AML-193 (cell line): ENCODE measurements around the gene POLQ.
"Not testable (repeated sequence)": the region's sequence is repeated elsewhere in the genome, so short reads cannot be mapped to it uniquely, and the experiment has no call there.

Experiments used
- DNase-seq, 2 experiments: peaks; one replicate each; lab custom pipeline; 2025; lab: John Stamatoyannopoulos, UW

The POLQ gene

GRCh38 chr3:121508389-121508788 is 37.4 kb downstream of the POLQ start:
- DNase-seq, result no peak

- no peak for DNase-seq
Observed at GRCh38 chr3:121505256-121505655, 40.5 kb downstream of the POLQ start.

GRCh38 chr3:121504618-121505017 is 41.2 kb downstream of the POLQ start:
- DNase-seq, result no peak

DNA sequence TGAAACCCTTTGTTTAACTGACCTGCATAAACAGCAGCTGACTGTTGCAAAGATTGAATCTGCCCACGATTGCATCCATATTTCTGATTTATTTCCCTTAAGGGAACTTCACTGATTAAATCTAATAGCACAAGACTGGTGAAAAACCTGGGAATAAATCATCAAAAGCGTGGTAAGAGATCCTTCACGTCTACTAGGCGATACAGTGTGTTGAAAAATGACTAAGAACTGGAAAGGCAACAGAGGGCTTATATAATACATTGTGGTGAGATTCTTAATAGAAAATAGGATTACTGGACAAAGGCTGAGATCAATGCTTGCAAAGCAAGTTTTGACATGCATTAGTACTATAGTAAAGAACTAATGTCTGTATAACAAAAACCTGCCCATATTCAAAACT is 49.0 kb downstream of the POLQ start:
- DNase-seq, result no peak

DNA sequence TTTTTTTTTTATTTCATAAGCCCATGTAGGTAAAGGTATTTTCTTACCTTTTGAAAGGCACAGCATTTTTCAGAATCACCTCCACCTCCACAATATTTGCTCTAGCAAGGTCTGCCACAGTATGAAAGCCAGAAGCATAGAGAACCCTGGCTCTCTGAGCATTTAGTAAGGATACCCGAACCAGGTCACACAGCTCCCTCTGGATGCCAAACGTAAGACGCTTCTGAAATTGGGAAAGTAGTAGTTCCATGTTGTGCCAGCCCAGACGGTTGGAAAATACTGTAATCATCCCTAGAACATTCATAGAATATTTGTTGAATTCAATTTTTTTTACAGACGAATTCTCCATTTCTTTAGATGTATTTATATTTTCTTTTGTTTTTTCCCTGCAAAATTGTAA is 52.4 kb downstream of the POLQ start:
- no peak for DNase-seq

DNA sequence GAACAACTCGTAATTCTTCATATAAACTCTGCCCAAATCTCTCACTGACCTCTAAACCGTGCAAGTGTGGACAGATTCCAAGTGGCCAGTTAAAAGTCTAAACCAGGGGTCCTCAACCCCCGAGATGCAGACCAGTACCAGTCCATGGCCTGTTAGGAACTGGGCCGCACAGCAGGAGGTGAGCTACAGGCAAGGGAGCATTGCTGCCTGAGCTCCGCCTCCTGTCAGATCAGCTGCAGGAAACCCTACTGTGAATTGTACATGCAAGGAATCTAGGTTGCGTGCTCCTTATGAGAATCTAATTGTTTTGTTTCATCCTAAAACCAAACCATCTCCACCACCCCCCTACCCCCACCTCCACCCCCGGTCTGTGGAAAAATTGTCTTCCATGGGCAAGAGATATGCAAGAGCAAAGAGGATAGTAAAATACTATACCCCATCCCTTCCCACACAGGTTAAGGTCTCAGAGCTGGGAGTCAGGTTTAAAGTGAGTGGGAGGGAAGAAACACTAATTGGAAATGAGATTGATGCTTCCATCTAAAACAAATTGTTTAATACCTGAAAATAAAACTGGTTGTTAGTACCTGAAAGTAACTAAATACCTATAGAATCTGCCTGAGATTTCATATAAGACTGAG is 54.0 kb downstream of the POLQ start:
- DNase-seq, result no peak

DNA sequence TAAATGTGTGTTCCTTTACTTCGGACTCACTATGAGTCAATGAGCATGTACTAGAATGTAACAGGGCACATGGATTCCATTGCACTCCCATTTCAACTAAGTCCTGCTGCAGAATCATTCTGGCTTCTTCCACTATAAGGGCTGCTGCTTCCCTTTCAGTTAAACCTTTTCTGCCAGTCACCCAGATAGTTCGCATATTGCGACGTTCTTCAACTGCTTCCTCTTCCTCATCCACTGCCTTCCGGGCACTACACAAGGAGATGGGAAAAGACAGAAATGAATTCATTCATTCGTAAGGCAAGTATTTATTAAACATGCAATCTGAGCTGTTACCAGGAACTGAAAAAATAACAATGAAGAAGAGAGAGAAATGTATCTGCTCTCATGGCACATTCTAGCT is 55.6 kb downstream of the POLQ start:
- peak; percentile 59 to 61 for DNase-seq

- DNase-seq, result no peak
Observed at GRCh38 chr3:121488628-121489027, 57.2 kb downstream of the POLQ start.

- no peak for DNase-seq
Observed at GRCh38 chr3:121483290-121483689, 62.5 kb downstream of the POLQ start.

DNA sequence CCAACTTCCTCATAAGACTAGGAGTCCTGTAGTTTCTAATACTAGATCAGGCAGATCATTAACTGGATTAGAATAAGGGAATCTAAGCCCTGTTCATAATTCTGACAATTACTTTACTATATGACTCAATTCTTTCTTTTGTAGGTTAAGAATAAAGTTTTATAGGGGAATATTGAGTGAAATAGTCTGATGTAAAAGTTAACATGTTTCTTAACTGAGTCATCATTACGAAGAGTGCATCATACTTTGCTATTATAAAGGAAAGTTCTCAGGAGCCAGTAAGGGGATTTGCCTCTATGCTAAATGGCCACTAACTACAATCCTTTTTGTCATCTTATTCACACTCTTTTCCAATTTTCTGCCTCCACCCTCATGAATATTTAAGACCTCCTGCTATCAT is 63.1 kb downstream of the POLQ start:
- no peak for DNase-seq

- no peak for DNase-seq
Observed at GRCh38 chr3:121481106-121481880, 64.5 kb downstream of the POLQ start.

DNA sequence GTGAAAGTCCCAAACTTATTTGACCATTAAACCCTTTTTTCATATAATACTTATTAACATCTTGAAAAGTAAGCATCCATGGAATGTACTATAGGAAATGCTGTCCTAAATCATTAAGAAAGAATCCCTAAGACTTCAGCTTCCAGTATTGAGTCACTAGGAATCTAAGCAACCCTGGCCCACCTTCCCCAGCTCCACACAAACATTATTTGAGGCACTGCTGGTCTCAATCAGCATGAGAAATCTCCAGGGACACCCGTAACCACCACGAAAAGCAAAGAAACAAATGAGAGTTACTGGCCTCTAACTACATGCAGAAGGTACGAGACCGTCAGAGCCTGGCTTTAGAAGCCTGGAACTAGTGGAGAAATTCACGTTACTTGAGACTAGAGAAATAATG is 68.2 kb downstream of the POLQ start:
- DNase-seq, result no peak

DNA sequence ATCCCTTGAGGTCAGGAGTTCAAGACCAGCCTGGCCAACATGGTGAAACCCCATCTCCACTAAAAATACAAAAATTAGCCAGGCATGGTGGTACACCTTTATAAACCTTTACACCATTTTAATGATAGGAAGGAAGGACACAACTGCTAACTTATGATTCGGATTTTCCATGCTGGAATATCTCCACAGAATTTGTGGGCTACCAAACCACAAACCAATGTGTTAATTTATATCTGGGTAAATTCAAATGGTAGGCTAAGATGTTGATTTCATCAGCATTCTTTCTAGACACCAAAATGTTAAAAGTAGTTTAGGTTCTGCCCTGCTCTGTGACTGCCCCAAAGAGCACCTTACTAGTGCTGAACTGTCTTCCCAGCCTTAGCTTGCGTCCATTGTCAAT is 72.8 kb downstream of the POLQ start:
- DNase-seq, result no peak

DNA sequence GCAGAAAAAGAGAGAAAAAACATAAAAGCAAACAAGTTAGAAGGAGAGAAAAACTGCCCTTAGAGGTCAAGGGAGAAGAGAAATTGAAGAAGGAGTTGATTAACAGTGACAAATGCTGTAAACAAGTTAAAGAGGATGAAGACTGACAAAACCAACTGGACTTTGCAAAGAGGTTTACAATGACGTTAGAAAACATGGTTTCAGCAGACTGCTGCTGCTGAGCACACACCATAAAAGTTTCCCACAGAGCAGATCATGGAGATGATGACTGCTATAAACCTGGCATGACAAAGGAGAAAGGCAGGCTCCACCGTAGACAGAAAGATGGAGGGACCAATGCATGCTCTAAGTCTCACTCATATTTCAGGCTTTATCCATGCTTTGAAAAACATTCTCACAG is 78.7 kb downstream of the POLQ start:
- DNase-seq, result no peak

- no peak for DNase-seq
Observed at GRCh38 chr3:121463745-121464144, 82.0 kb downstream of the POLQ start.

DNA sequence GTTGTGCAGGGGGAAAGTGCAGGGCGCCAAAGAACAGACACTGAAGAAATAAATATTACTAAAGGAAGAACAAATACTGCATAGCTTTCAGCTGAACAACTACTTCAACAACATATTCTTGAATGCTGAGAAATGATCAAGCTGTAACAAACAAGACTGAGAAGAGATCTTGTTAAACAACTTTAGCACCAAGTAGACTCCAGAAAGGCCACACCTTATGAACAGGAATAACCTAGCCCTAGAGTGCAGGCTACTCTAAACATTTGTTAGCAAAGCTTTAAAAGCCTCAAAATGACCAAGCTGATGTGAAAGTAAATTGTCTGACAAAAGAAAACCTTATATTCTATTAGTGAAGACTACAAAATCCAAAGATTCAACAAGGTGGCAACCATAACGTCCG is 83.2 kb downstream of the POLQ start:
- DNase-seq, result no peak

- DNase-seq, result not testable (repeated sequence)
Observed at GRCh38 chr3:121451752-121452151, 94.0 kb downstream of the POLQ start.

- no peak for DNase-seq
Observed at GRCh38 chr3:121443456-121443855, 102.3 kb downstream of the POLQ start.

- no peak for DNase-seq
Observed at GRCh38 chr3:121436641-121437040, 109.1 kb downstream of the POLQ start.

DNA sequence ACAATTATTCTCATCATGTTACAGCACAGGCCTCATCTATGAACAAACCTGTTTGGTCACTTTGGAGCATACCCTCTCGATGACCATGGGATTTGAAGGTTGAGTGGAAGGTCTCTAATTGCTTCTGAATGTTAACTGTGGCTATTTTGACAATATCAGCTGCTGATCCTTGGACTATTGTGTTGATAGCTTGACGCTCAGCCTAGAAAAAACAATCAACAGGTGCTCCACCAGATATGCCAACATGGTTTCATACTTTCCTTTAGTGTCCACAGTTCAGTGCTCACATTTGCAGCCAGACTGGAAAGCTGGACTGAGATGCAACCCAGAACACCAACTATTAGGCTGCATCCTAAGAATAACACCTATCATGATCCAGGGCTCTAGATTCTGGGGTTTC is 109.7 kb downstream of the POLQ start:
- DNase-seq, result no peak

DNA sequence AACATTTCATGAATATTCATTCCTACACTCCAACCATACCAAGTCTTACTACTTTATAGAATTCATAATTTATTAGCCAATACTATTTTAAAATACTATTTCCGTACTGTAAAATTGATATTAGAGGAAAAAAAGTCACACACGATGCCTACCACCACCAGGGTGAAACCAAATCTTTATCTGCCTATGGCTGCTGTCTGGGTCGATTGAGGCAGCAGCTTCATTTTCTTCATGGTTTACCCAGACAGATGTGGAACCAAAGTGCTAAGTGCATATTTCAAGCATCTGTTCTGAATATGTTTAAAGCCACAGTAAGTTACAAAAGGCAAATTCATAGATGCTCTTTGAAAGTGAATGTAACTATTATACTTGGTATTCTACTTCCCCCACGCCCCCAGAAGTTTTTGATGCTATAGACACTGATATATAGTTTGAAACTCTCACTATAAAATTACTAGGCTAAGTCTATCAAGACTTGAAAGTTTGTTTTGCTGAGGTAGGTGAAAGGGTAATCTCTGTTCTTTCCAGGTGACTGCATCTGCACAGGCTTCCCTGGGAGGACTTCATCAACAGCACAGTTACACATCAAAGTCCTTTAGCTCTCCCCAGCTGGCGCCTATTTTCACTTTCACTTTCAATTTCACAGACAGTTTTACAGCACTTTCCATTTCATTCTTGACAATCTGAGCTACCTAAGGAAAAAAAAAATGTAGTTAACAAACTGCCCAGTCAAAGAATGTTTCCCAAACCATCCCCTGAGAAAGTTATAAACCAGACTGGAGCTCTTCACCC is 113.9 kb downstream of the POLQ start:
- DNase-seq, result no peak

- DNase-seq, result no peak
Observed at GRCh38 chr3:121430664-121431215, 115.0 kb downstream of the POLQ start.

DNA sequence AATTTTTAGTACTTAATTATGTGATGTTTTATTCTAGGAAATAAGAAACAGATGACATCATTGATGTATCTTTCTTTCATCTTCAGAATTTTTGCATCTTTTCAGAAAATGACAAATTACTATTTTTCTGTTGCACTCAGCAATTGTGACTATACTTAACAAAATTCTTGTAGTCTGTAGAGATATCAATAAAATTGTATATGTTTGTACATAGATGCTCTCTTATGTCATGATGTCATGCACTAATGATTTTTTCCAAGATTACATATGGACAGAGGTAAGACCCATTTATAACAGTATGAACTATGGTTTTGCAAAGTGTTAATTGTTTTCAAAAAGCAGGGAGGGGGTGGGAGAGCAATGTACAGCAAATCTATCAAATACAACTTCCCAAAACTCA is 121.2 kb downstream of the POLQ start:
- DNase-seq, result no peak
